Measurements from ENCODE around the gene BUD13. TPM values are rescaled to one million over a fixed set of nuclear protein-coding genes. Genes with fewer than 3 reads are reported as not detected.

BUD13 gene
- total and polyA plus RNA-seq, 2 experiments from 2014 or later = 17.0 to 24.8 TPM

GRCh38 chr11:116729501-116730240 lies 43.1 kb downstream of the BUD13 start:
- no peaks in the 10 kb centered on the region for H3K36me3 ChIP-seq (ENCODE audit: insufficient read depth)
- no peak overlapping the region for H2AFZ ChIP-seq
- Mint-ChIP-seq H3K27ac (no peak overlapping the region), H3K9me3 (no peaks in the 10 kb centered on the region; the same call in 2 of the 3 replicates), H3K4me3 (no peak overlapping the region), H3K27me3 (ENCODE audit: insufficient read depth, low read depth, poor library complexity) (peaks cover 11% of the 10 kb centered on the region), H3K4me1 (peaks cover 39% of the 10 kb centered on the region), H3K36me3 (ENCODE audit: low read depth) (no peaks in the 10 kb centered on the region)
- no peak for TF ChIP-seq NANOG (IDR thresholded peaks at IDR 0.05; ENCODE audit: borderline replicate concordance)
- no peak for TF ChIP-seq POLR2AphosphoS5 (IDR thresholded peaks at IDR 0.05; ENCODE audit: low read depth)
- no peak for TF ChIP-seq JUNB (IDR thresholded peaks at IDR 0.05; ENCODE audit: unreplicated experiment)
- no peak for TF ChIP-seq REST (IDR thresholded peaks at IDR 0.05; ENCODE audit: unreplicated experiment)
- TF ChIP-seq EZH2phosphoT487 (IDR thresholded peaks at IDR 0.05; ENCODE audit: unreplicated experiment) = no peak
- DNase-seq (ENCODE audit: low spot score) (no peak), ATAC-seq (no peak)
- no peaks in the 10 kb centered on the region for H3K27me3 ChIP-seq (ENCODE audit: insufficient read depth)
- no peak overlapping the region for H3K4me2 ChIP-seq
- H3K4me1 ChIP-seq (ENCODE audit: insufficient read depth) = peaks cover 38% of the 10 kb centered on the region
- no peak overlapping the region for H3K4me3 ChIP-seq
- no peaks in the 10 kb centered on the region for H3K9me2 ChIP-seq (ENCODE audit: insufficient read depth)
- H4K20me1 ChIP-seq (replicated peaks; ENCODE audit: insufficient read depth) = no peaks in the 10 kb centered on the region
- peaks cover 12% of the 10 kb centered on the region; the same call in 1 of the 2 replicates for H3F3A ChIP-seq (replicated peaks; ENCODE audit: low read depth)
- no peak overlapping the region for H3K27ac ChIP-seq (ENCODE audit: low read depth)
- H3K79me2 ChIP-seq (replicated peaks; ENCODE audit: insufficient read depth) = no peaks in the 10 kb centered on the region

- H3K4me3 Mint-ChIP-seq = no peak overlapping the region
- DNase-seq (ENCODE audit: low spot score) = no peak
- no peak overlapping the region for H2AFZ ChIP-seq
- H3K9me3 Mint-ChIP-seq = no peaks in the 10 kb centered on the region; the same call in 2 of the 3 replicates
- no peaks in the 10 kb centered on the region for H3K36me3 ChIP-seq (ENCODE audit: insufficient read depth)
- peaks cover 30% of the 10 kb centered on the region for H3K4me1 ChIP-seq (ENCODE audit: insufficient read depth)
- H4K20me1 ChIP-seq (replicated peaks; ENCODE audit: insufficient read depth) = no peaks in the 10 kb centered on the region
- no peak overlapping the region for H3K27ac ChIP-seq (ENCODE audit: low read depth)
- H3K27me3 ChIP-seq (ENCODE audit: insufficient read depth) = no peaks in the 10 kb centered on the region
- H3K79me2 ChIP-seq (replicated peaks; ENCODE audit: insufficient read depth) = no peaks in the 10 kb centered on the region
- H3K4me3 ChIP-seq = no peak overlapping the region
- H3K27ac Mint-ChIP-seq = no peak overlapping the region
- no peak for ATAC-seq
- H3F3A ChIP-seq (replicated peaks; ENCODE audit: low read depth) = peaks cover 12% of the 10 kb centered on the region; the same call in 1 of the 2 replicates
- peaks cover 30% of the 10 kb centered on the region for H3K4me1 Mint-ChIP-seq
- H3K36me3 Mint-ChIP-seq (ENCODE audit: low read depth) = no peaks in the 10 kb centered on the region
- peaks cover 9% of the 10 kb centered on the region for H3K27me3 Mint-ChIP-seq (ENCODE audit: insufficient read depth, low read depth, poor library complexity)
- no peak overlapping the region for H3K4me2 ChIP-seq
- no peaks in the 10 kb centered on the region for H3K9me2 ChIP-seq (ENCODE audit: insufficient read depth)
- TF ChIP-seq POLR2AphosphoS5 (IDR thresholded peaks at IDR 0.05; ENCODE audit: low read depth) = no peak
- TF ChIP-seq ZNF462 (CRISPR knock-in tag; IDR thresholded peaks at IDR 0.05) = no peak
- TF ChIP-seq ZNF114 (CRISPR knock-in tag; IDR thresholded peaks at IDR 0.05) = no peak
- TF ChIP-seq NANOG (IDR thresholded peaks at IDR 0.05; ENCODE audit: borderline replicate concordance) = no peak
- no peak for TF ChIP-seq CTCF (conservative IDR thresholded peaks at IDR 0.05; ENCODE audit: low read depth in 2 of 2)
- TF ChIP-seq ZNF331 (CRISPR knock-in tag; IDR thresholded peaks at IDR 0.05; ENCODE audit: low read depth) = no peak
- TF ChIP-seq STAT1 (IDR thresholded peaks at IDR 0.05; ENCODE audit: unreplicated experiment) = no peak
Measured at GRCh38 chr11:116727990-116728389, 44.8 kb downstream of the BUD13 start.
